PC-3 (cell line): ENCODE results near the gene CAMK1D. TPM values are rescaled to one million over a fixed set of nuclear protein-coding genes. Genes with fewer than 3 reads are reported as not detected.
"Not testable (repeated sequence)": the region's sequence is repeated elsewhere in the genome, so short reads cannot be mapped to it uniquely, and the experiment has no call there.

Experiments used
- ATAC-seq: fragments of 200-7000 bp; cut with Tn5 transposase; 2 replicates; pipeline ENCODE4 v1.9.1; 2020; ENCODE audit warnings: mild to moderate bottlenecking, moderate library complexity
- BruUV-seq: library from RNA; stranded (reverse); fragments of 400-500 nt; replicated peaks from 2 replicates; lab custom pipeline; 2021; lab: Mats Ljungman, UMichigan
- CTCF ChIA-PET: fragments of 300-600 bp; sonication (Branson Sonifier 250); formaldehyde crosslinking; loops from one replicate; lab custom pipeline; 2022; ENCODE audit warnings: antibody characterized with exemption; lab: Charles Lee
- POLR2A ChIA-PET: fragments of 300-600 bp; sonication (Branson Sonifier 250); formaldehyde crosslinking; loops from one replicate; lab custom pipeline; 2022; ENCODE audit warnings: antibody characterized with exemption; ENCODE audit not compliant: unreplicated experiment; lab: Charles Lee
- DNase-seq: peaks from one replicate; pipeline ENCODE4 v3.0.0-alpha.2; 2015
- H2AFZ ChIP-seq: fragments of 300-600 bp; sonication (generic); 2 replicates; pipeline ENCODE4 v1.6.0; 2016; ENCODE audit warnings: antibody characterized with exemption, low read length
- H3F3A ChIP-seq: fragments of 300-600 bp; sonication (generic); one replicate; pipeline ENCODE4 v1.6.0; 2017; ENCODE audit warnings: antibody characterized with exemption, low read length, control low read depth, mild to moderate bottlenecking; ENCODE audit not compliant: unreplicated experiment
- H3K27ac ChIP-seq: fragments of 300-600 bp; sonication (generic); 2 replicates; pipeline ENCODE4 v1.5.1; 2016; ENCODE audit warnings: mild to moderate bottlenecking, low read length
- H3K27me3 ChIP-seq: fragments of 300-600 bp; sonication (generic); 2 replicates; pipeline ENCODE4 v1.6.1; 2016; ENCODE audit warnings: low read length, mixed read lengths
- H3K36me3 ChIP-seq: fragments of 300-600 bp; sonication (generic); 2 replicates; pipeline ENCODE4 v1.6.1; 2016; ENCODE audit warnings: low read depth, mixed run types, low read length, mixed read lengths
- H3K4me1 ChIP-seq: fragments of 300-600 bp; sonication (generic); 2 replicates; pipeline ENCODE4 v1.5.1; 2016; ENCODE audit warnings: low read length; ENCODE audit not compliant: insufficient read depth
- H3K4me2 ChIP-seq: fragments of 300-600 bp; sonication (generic); 2 replicates; pipeline ENCODE4 v1.6.0; 2016; ENCODE audit warnings: low read length
- H3K4me3 ChIP-seq: fragments of 300-600 bp; sonication (generic); 2 replicates; pipeline ENCODE4 v1.5.1; 2016; ENCODE audit warnings: mild to moderate bottlenecking, low read length, mixed read lengths
- H3K79me2 ChIP-seq: fragments of 300-600 bp; sonication (generic); 2 replicates; pipeline ENCODE4 v1.6.1; 2017; ENCODE audit warnings: low read length, mixed read lengths
- H3K9ac ChIP-seq: fragments of 300-600 bp; sonication (generic); 2 replicates; pipeline ENCODE4 v1.6.0; 2016; ENCODE audit warnings: mild to moderate bottlenecking, low read length
- H3K9me2 ChIP-seq: fragments of 300-600 bp; sonication (generic); replicated peaks from 2 replicates; pipeline ENCODE4 v1.6.1; 2016; ENCODE audit warnings: mixed run types, low read length, mixed read lengths
- H3K9me3 ChIP-seq: fragments of 300-600 bp; sonication (generic); 2 replicates; pipeline ENCODE4 v1.6.1; 2016; ENCODE audit warnings: low read length, mixed read lengths
- H4K20me1 ChIP-seq: fragments of 300-600 bp; sonication (generic); 2 replicates; pipeline ENCODE4 v1.6.1; 2016; ENCODE audit warnings: low read length, mixed read lengths
- CTCF ChIP-seq: fragments of 300-600 bp; sonication (generic); conservative IDR thresholded peaks from 2 replicates; pipeline ENCODE4 v1.5.1; 2017; ENCODE audit warnings: antibody characterized with exemption, low read depth, mild to moderate bottlenecking, low read length
- EZH2 ChIP-seq: fragments of 300-600 bp; sonication (generic); IDR thresholded peaks from one replicate; pipeline ENCODE4 v1.6.1; 2017; ENCODE audit warnings: antibody characterized with exemption, mild to moderate bottlenecking, low read length; ENCODE audit not compliant: unreplicated experiment
- EZH2phosphoT487 ChIP-seq: fragments of 300-600 bp; sonication (generic); IDR thresholded peaks from 2 replicates; pipeline ENCODE4 v1.6.1; 2018; ENCODE audit warnings: mild to moderate bottlenecking, antibody characterized with exemption, low read length, borderline replicate concordance
- intact Hi-C: fragments of 100-400 bp; cut with micrococcal nuclease; formaldehyde crosslinking; loops from 2 replicates; pipeline ENCODE4 v1.9.0; 2023
- total RNA-seq: library from RNA; depleted of rRNA; stranded (reverse); fragments of >200 nt; gene quantifications from 2 replicates; pipeline ENCODE4 v1.2.3, GENCODE V29; 2014

CAMK1D gene
- total RNA-seq, 1 experiment from 2014 or later, result 1.3 TPM

GRCh38 chr10:12327476-12327875 lies 21.9 kb upstream of the CAMK1D start:
- DNase-seq (no peak), ATAC-seq (no peak)
- intact Hi-C loops, result no loop called here
- Histone ChIP-seq H3K4me1 (no peaks in the 10 kb centered on the region), H3K27me3 (no peaks in the 10 kb centered on the region), H3K9me3 (no peaks in the 10 kb centered on the region), H3K27ac (no peak overlapping the region), H3F3A (no peaks in the 10 kb centered on the region), H3K9ac (no peak overlapping the region), H3K36me3 (no peaks in the 10 kb centered on the region), H3K79me2 (no peaks in the 10 kb centered on the region), H3K4me3 (no peak overlapping the region), H4K20me1 (no peaks in the 10 kb centered on the region), H3K9me2 (no peaks in the 10 kb centered on the region), H2AFZ (no peak overlapping the region), H3K4me2 (no peak overlapping the region)
- ChIA-PET POLR2A (no interaction called here), CTCF (no interaction called here)
- TF ChIP-seq CTCF (no peak), EZH2 (no peak), EZH2phosphoT487 (no peak)
- no TSS peak for BruUV-seq

GRCh38 chr10:12328312-12328711 lies 21.0 kb upstream of the CAMK1D start:
- H3K4me2 ChIP-seq, H3K9ac ChIP-seq, H3K79me2 ChIP-seq, POLR2A ChIA-PET, H3K27ac ChIP-seq, H3K4me3 ChIP-seq, H3K27me3 ChIP-seq, BruUV-seq, H4K20me1 ChIP-seq, H3F3A ChIP-seq, ATAC-seq, CTCF ChIA-PET, H3K9me2 ChIP-seq, DNase-seq, H3K4me1 ChIP-seq, H3K9me3 ChIP-seq, intact Hi-C loops, H3K36me3 ChIP-seq, H2AFZ ChIP-seq: not testable (repeated sequence)

GRCh38 chr10:12332572-12333379 lies 16.6 kb upstream of the CAMK1D start:
- Histone ChIP-seq H3K4me3 (peak overlapping the region; percentile 49), H3K4me1 (peaks cover 18% of the 10 kb centered on the region), H3K9me3 (no peaks in the 10 kb centered on the region), H3K79me2 (no peaks in the 10 kb centered on the region), H3K36me3 (no peaks in the 10 kb centered on the region), H3K27ac (peak overlapping the region; percentile 95), H3K4me2 (peak overlapping the region; percentile 69), H2AFZ (peak overlapping the region; percentile 75), H3F3A (no peaks in the 10 kb centered on the region), H3K27me3 (no peaks in the 10 kb centered on the region), H3K9me2 (no peaks in the 10 kb centered on the region), H3K9ac (peak overlapping the region; percentile 74), H4K20me1 (no peaks in the 10 kb centered on the region)
- TF ChIP-seq CTCF (no peak), EZH2phosphoT487 (no peak), EZH2 (no peak)
- no TSS peak for BruUV-seq
- CTCF ChIA-PET, result no interaction called here
- POLR2A ChIA-PET, result interaction anchor here (0.7 kb wide), 1 partner anchor 61 kb away, joined by 23 read pairs; no protein-coding TSS in a partner anchor
- ATAC-seq, result no peak
- intact Hi-C loops, result loop anchor here (5.0 kb wide), 1 partner anchor 60 kb away; no protein-coding TSS in a partner anchor
- no peak for DNase-seq
